Activated CD4-positive, alpha-beta T cell treated with anti-CD3 and anti-CD28 coated beads, Interleukin-2, amount 10 ng/mL, durations not matched to agents 24 days and 14 days (primary cell): ENCODE data around the gene CHADL. TPM values are rescaled to one million over a fixed set of nuclear protein-coding genes. Genes with fewer than 3 reads are reported as not detected.

ENCODE experiments used
- DNase-seq: peaks from one replicate; pipeline ENCODE4 v3.0.0; 2022
- H3K27ac Mint-ChIP-seq: one replicate; pipeline ENCODE4 v1.8.0; 2022; ENCODE audit warnings: mild to moderate bottlenecking, mixed read lengths
- H3K27me3 Mint-ChIP-seq: one replicate; pipeline ENCODE4 v1.8.0; 2022; ENCODE audit warnings: mixed read lengths
- H3K36me3 Mint-ChIP-seq: one replicate; pipeline ENCODE4 v1.8.0; 2022; ENCODE audit warnings: low read depth, mild to moderate bottlenecking, mixed read lengths
- H3K4me1 Mint-ChIP-seq: one replicate; pipeline ENCODE4 v1.8.0; 2021; ENCODE audit warnings: mixed read lengths
- H3K4me3 Mint-ChIP-seq: one replicate; pipeline ENCODE4 v1.8.0; 2022; ENCODE audit warnings: mild to moderate bottlenecking, moderate library complexity, mixed read lengths
- H3K9me3 Mint-ChIP-seq: one replicate; pipeline ENCODE4 v1.8.0; 2021; ENCODE audit warnings: mixed read lengths
- intact Hi-C: fragments of 100-400 bp; cut with micrococcal nuclease; formaldehyde crosslinking; loops from one replicate; pipeline ENCODE4 v1.15.1; 2023
- total RNA-seq: library from RNA; stranded (reverse); gene quantifications from 2 replicates; pipeline ENCODE4 v1.2.3, GENCODE V29; 2022

CHADL gene
- total RNA-seq, 1 donor from 2014 or later: 0.33 TPM

GRCh38 chr22:41231369-41231768, 9.4 kb downstream of the CHADL start:
- intact Hi-C loops: no loop called here
- Mint-ChIP-seq H3K27me3 (no peaks in the 10 kb centered on the region), H3K27ac (no peak overlapping the region)

GRCh38 chr22:41230401-41230785, 10.3 kb downstream of the CHADL start:
- Mint-ChIP-seq H3K36me3 (peaks cover 22% of the 10 kb centered on the region), H3K27me3 (no peaks in the 10 kb centered on the region), H3K27ac (no peak overlapping the region), H3K9me3 (no peaks in the 10 kb centered on the region), H3K4me1 (no peaks in the 10 kb centered on the region), H3K4me3 (no peak overlapping the region)
- intact Hi-C loops: no loop called here
- no peak for DNase-seq

More at GRCh38 chr22:41231369-41231768, 9.4 kb downstream of the CHADL start:
- Mint-ChIP-seq H3K4me1 (no peaks in the 10 kb centered on the region), H3K36me3 (peaks cover 21% of the 10 kb centered on the region), H3K4me3 (no peak overlapping the region), H3K9me3 (no peaks in the 10 kb centered on the region)
- DNase-seq: no peak

- Mint-ChIP-seq H3K4me1 (no peaks in the 10 kb centered on the region), H3K9me3 (no peaks in the 10 kb centered on the region), H3K36me3 (peaks cover 25% of the 10 kb centered on the region), H3K27me3 (no peaks in the 10 kb centered on the region), H3K4me3 (no peak overlapping the region), H3K27ac (no peak overlapping the region)
- intact Hi-C loops: no loop called here
- no peak for DNase-seq
Measured at GRCh38 chr22:41229730-41230400, 10.9 kb downstream of the CHADL start.

- peaks cover 30% of the 10 kb centered on the region for H3K36me3 Mint-ChIP-seq
Measured at GRCh38 chr22:41229215-41229614, 11.5 kb downstream of the CHADL start.

GRCh38 chr22:41226723-41227655, 13.7 kb downstream of the CHADL start:
- DNase-seq: no peak
- no peaks in the 10 kb centered on the region for H3K9me3 Mint-ChIP-seq
- H3K27ac Mint-ChIP-seq: no peak overlapping the region
- no peaks in the 10 kb centered on the region for H3K27me3 Mint-ChIP-seq
- H3K36me3 Mint-ChIP-seq: peaks cover 39% of the 10 kb centered on the region
- H3K4me1 Mint-ChIP-seq: no peaks in the 10 kb centered on the region
- H3K4me3 Mint-ChIP-seq: no peak overlapping the region
- intact Hi-C loops: no loop called here

More at GRCh38 chr22:41229215-41229614, 11.5 kb downstream of the CHADL start:
- Mint-ChIP-seq H3K27ac (no peak overlapping the region), H3K4me1 (no peaks in the 10 kb centered on the region), H3K4me3 (no peak overlapping the region), H3K27me3 (no peaks in the 10 kb centered on the region), H3K9me3 (no peaks in the 10 kb centered on the region)
- intact Hi-C loops: no loop called here
- no peak for DNase-seq

- Mint-ChIP-seq H3K4me3 (no peak overlapping the region), H3K27ac (no peak overlapping the region), H3K27me3 (no peaks in the 10 kb centered on the region), H3K4me1 (no peaks in the 10 kb centered on the region), H3K9me3 (no peaks in the 10 kb centered on the region), H3K36me3 (peaks cover 43% of the 10 kb centered on the region)
- no peak for DNase-seq
- intact Hi-C loops: no loop called here
Measured at GRCh38 chr22:41223535-41223934, 17.2 kb downstream of the CHADL start.

GRCh38 chr22:41222846-41223507, 17.8 kb downstream of the CHADL start:
- peaks cover 43% of the 10 kb centered on the region for H3K36me3 Mint-ChIP-seq

GRCh38 chr22:41217553-41218157, 23.1 kb downstream of the CHADL start:
- Mint-ChIP-seq H3K27ac (peak overlapping the region; percentile 89), H3K36me3 (peaks cover 58% of the 10 kb centered on the region), H3K27me3 (no peaks in the 10 kb centered on the region), H3K4me3 (peak overlapping the region; percentile 75), H3K9me3 (no peaks in the 10 kb centered on the region), H3K4me1 (peaks cover 30% of the 10 kb centered on the region)
- intact Hi-C loops: no loop called here
- DNase-seq: peak; percentile 87

More at GRCh38 chr22:41222846-41223507, 17.8 kb downstream of the CHADL start:
- H3K27me3 Mint-ChIP-seq: no peaks in the 10 kb centered on the region
- no peaks in the 10 kb centered on the region for H3K9me3 Mint-ChIP-seq
- intact Hi-C loops: no loop called here
- no peak for DNase-seq
- peak overlapping the region; percentile 53 for H3K27ac Mint-ChIP-seq
- peaks cover under 1% of the 10 kb centered on the region for H3K4me1 Mint-ChIP-seq
- H3K4me3 Mint-ChIP-seq: no peak overlapping the region

GRCh38 chr22:41216984-41217383, 23.7 kb downstream of the CHADL start:
- DNase-seq: no peak
- Mint-ChIP-seq H3K4me1 (peaks cover 30% of the 10 kb centered on the region), H3K27me3 (no peaks in the 10 kb centered on the region), H3K27ac (peak overlapping the region; percentile 89), H3K4me3 (peak overlapping the region; percentile 75), H3K36me3 (peaks cover 62% of the 10 kb centered on the region), H3K9me3 (no peaks in the 10 kb centered on the region)
- intact Hi-C loops: no loop called here

- peaks cover 30% of the 10 kb centered on the region for H3K4me1 Mint-ChIP-seq
- H3K4me3 Mint-ChIP-seq: peak overlapping the region; percentile 75
- no peak for DNase-seq
- peak overlapping the region; percentile 25 for H3K27ac Mint-ChIP-seq
- intact Hi-C loops: no loop called here
- no peaks in the 10 kb centered on the region for H3K27me3 Mint-ChIP-seq
- H3K36me3 Mint-ChIP-seq: peaks cover 57% of the 10 kb centered on the region
- no peaks in the 10 kb centered on the region for H3K9me3 Mint-ChIP-seq
Measured at GRCh38 chr22:41215926-41216325, 24.8 kb downstream of the CHADL start.

- peak overlapping the region; percentile 75 for H3K4me3 Mint-ChIP-seq
- intact Hi-C loops: no loop called here
- H3K4me1 Mint-ChIP-seq: peaks cover 30% of the 10 kb centered on the region
- H3K36me3 Mint-ChIP-seq: peaks cover 57% of the 10 kb centered on the region
- no peaks in the 10 kb centered on the region for H3K27me3 Mint-ChIP-seq
- no peak for DNase-seq
- no peak overlapping the region for H3K27ac Mint-ChIP-seq
- no peaks in the 10 kb centered on the region for H3K9me3 Mint-ChIP-seq
Measured at GRCh38 chr22:41215409-41215808, 25.3 kb downstream of the CHADL start.

- peaks cover 20% of the 10 kb centered on the region for H3K4me1 Mint-ChIP-seq
- peak overlapping the region; percentile 58 for H3K4me3 Mint-ChIP-seq
- DNase-seq: no peak
- H3K36me3 Mint-ChIP-seq: peaks cover 23% of the 10 kb centered on the region
- intact Hi-C loops: no loop called here
- no peaks in the 10 kb centered on the region for H3K9me3 Mint-ChIP-seq
- H3K27me3 Mint-ChIP-seq: peaks cover 12% of the 10 kb centered on the region
- H3K27ac Mint-ChIP-seq: no peak overlapping the region
Measured at GRCh38 chr22:41206719-41207118, 34.0 kb downstream of the CHADL start.
